HK-2 (cell line): Measurements from ENCODE around the gene FADS6.

Experiments used
- DNase-seq: peaks from one replicate; pipeline ENCODE4 v3.0.0-alpha.2; 2018; ENCODE audit not compliant: unreplicated experiment

The FADS6 gene

DNA sequence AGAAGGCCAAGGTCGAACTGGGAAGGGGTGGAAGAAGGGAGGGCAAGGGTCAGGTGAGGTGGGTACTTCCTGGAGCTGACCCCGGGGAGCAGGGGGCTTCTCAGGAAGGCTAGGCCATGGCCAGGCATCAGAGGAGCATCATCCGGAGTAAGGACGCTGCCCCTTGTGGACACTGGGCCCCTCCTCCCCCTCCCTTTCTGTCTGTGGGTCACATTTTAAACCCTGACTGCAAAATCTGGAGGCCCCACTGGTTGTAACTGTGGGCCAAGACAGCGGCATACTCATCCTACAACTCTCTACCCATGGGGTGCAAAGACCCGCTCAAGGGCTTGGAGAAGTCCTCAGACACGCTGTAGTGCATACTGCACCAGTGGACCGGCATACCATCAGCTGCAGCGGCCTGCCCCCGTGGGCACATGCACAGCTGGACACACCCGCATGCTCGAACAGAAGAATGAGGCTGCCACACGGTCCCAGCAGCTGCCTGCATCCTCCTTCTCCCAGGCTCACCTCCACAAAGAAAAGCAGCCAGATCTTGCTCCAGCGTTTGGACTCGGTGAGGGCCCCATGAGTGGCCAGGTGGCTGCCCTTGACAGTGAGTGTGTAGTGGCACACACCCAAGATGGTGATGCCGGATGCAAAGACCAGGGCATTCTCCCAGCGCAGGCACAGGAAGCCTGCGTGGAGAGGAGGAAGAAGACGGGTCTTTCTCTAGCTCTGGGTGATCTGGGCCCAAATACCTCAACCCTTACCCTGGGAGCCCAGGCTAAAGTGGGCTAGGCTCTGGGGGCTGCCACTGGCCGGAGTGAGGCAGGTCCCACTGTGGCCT is 1.2 kb downstream of the FADS6 start:
- DNase-seq = no peak

DNA sequence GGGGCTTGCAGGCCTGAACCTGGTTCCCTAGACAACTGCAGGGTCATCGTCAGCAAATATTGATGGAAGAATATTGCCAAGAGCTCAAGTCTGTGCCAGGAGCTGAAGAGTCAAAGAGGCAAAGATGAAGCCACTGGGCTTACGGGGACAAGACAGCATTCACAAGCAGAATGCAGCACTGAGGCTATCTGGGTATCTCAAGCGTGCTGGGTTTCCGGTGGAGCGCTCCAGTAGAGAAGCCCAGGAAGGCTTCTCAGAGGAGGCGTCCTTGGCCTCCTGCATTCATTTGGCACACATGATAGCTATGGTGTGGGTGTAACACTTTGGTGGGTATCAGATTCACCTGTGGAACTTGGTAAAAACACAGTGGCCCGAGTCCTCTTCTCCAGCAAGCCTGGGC is 2.9 kb downstream of the FADS6 start:
- no peak for DNase-seq

- no peak for DNase-seq
These were observed 5.0 kb downstream of the FADS6 start for GRCh38 chr17:74888469-74888868.

- no peak for DNase-seq
These were observed 10.1 kb downstream of the FADS6 start for GRCh38 chr17:74883241-74883745.

DNA sequence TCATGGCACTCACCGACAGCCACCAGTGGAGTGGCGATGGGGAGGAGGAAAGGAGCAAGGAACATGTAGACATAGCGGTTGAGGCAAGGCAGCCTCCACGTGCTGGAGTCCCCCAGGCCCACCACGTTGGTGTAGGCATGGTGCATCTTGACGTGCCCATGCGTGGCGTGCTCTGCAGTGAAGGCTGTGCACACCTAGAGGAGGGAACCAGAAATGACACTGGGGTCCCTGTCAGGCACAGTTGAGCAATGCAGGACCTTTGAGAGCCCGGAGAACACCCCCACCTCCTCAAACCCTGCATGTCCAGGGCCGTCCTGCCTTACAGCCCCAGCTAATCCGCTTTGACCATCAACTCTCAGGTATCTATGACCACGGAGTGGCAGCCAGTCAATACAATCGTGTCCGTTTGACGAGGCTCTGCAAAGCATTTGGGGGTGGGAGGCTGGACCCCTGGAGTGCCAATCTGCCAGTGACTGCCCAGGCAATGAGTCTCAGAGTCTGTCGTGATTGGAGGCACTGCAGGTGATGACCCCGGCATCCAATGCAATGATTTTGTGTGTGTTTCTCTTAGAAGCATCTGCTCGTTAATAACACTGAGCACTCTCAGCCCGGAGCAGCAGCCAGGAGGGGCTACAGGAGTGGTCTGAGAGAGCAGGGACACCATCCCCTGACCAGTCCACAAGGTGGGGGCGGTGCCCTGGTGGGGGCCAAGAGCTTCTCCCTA is 10.8 kb downstream of the FADS6 start:
- no peak for DNase-seq

- no peak for DNase-seq
These were observed 12.4 kb downstream of the FADS6 start for GRCh38 chr17:74881073-74881472.

- no peak for DNase-seq
These were observed 14.1 kb downstream of the FADS6 start for GRCh38 chr17:74879308-74879707.

DNA sequence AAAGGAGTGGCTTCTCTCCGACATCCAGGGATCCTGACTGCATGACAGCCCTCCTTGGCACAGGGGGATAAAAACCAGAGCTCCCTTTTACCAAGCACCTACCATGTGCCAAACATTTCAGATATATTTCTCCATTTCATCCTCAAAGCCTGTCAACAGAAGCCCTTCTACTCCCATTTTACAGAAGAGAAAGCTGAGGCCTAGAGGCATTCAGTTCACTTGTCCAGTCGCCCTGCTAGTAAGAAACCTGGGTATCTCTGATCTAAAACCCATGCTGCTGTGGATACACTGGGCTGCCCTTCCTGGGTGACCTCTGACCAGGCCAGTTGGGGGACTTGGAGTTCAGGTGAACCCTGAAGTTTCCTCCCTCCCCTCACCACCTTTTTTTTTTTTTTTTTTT is 14.8 kb downstream of the FADS6 start:
- no peak for DNase-seq

DNA sequence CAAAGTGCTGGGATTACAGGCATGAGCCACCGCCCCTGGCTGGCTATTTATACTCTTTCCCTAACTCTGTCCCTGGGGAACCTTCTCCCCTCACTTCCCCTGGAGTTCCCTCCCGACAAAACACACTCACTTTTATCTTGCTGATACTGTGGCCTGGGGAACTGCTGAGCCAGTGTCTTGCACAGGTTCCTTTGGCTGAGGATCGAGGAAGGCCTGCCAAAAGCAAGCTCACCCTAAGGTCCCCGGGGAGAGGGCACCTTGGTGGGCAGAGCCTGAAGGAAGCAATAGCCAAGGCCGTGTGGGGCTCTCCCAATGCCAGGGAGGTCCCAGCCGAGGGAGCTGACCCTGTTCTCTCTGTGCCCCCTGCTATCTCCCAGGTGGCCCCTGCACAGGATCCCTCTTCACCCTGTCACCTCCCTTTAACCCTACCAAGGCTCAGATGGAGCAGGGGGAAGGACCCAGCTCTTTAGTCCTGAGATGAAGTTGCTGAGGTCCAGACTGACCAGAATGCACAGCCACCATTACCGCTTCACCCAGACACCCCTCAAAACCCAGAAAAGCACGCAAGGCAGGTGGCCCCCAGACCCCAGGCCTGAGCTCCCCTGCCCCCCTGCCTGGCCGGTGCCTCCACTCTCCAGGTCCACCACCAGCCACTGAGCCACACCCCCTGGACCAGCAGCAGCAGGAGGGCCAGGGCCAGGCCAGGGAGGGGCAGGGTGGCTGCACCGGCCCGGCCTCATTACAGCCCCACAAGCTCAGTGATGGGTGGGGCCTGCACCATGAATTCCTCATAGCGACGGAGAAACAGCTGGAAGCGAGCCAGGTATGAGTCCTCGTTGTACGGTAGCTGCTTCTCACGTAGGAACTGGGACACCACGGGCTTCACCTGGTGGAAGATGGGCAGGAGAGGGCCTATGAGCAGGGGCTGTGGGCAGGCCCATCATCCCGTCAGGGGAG is 15.6 kb downstream of the FADS6 start:
- no peak for DNase-seq

DNA sequence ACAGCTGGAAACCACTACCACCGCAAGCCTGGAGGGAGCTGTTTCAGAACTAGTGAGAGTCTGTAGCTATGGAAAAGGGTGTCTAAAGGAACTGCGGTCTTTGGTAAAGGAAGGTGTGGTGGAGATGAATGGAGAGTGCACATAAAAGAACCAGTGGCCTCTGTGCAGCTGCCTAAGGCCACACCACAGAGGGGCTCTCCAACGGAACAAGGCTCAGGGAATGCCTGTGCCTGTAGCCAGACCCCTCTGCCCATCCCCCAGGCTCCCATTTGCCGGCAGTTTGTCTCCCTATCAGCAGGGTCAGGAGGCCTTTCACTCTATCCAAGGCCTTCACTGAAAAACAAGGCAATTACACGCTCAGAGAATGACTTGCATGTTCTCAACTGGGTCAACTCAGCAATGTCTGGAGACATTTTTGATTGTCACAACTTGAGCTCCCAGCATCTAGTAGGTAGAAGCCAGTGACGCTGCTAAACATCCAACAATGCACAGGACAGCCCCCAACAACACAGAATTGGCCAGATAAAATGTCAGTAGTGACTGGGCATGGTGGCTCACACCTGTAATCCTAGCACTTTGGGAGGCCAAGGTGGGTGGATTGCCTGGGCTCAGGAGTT is 17.3 kb downstream of the FADS6 start:
- DNase-seq = no peak

- no peak for DNase-seq
These were observed 18.1 kb downstream of the FADS6 start for GRCh38 chr17:74875155-74875976.

GRCh38 chr17:74874615-74875037 is 18.8 kb downstream of the FADS6 start:
- no peak for DNase-seq

- DNase-seq = no peak
These were observed 19.4 kb downstream of the FADS6 start for GRCh38 chr17:74873874-74874614.

DNA sequence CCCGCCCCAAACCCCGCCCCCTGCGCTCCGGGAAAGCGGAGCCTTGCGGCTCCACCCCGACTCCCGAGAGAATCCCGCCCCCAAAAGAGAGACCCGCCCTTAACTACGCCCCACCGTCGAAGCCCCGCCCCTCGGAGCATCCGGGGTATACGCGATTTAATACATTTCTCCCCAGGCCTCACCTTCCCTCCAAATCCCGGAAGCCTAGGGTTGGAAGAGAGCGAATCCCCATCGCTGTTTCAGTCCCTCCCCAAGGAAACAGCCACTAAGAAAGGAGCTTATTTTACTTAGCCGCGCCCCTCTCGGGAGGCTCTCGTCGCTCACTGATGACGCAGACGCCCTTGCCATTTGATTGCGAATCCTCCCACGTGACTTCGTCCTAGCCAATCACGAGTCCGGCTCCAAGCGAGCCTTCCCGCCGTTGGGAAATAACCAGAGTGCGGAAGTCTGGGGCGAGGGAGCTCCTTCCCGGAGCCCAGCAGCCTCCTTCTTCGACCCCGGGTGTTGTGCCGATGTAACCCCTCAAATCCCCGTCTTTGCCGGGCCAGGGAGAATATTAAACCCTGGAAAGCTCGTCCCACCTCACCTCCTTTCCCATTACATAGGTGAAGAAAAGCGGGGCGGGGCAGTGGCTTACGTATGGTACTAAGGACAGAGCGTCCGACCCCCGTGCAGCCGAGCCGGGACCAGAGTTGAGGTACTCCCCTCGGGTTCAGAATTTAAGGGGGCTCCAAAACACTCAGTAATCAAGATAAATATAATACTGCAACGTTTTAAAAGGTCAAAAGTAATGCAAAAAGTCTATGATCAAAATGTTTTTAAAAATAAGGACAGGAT is 20.2 kb downstream of the FADS6 start:
- DNase-seq = peak; percentile 99

- DNase-seq = no peak
These were observed 21.0 kb downstream of the FADS6 start, which contains the start of gene FDXR for GRCh38 chr17:74872313-74873036. TSS of gene FDXR (minus strand) at chr17:74872994. CDS start at chr17:74872944, 50 bp downstream.

DNA sequence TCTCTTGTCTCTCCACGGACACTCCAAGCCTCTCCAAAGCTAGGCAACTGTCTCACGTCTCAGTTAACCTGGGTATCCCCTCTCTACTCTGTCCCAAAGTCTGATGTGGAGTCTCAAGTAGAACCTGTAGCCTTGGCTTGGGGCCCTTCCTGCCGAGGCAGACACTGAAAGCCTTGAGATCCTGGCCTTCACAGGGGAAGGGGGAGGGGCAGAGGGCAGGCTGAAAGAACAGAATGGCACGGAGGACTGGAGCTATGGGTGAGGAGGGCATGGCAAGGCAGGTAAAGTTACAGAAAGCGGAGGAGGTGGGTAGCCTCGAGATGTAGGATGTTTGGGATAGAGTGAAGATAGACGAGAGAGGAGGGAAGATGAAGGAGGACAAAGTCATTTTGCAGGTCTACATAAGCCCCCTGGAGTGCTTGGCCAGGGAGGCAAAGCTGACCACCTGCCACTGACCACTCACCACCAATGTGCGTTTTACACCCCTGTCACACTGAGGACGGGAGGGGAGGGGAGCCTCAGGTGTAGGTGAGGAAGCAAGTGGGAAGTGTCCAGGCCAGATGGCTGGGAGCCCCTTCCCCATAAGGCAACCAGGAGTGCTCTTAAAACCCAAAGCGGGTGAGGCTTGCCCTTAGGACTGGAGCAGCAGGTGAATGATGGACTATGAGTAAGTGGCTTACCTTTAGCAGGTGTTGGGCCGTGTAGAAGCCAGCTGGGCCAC is 21.9 kb downstream of the FADS6 start:
- DNase-seq = no peak

GRCh38 chr17:74870512-74870911 is 22.9 kb downstream of the FADS6 start:
- peak; percentile 51 for DNase-seq
